Inflammatory macrophage (primary cell): ENCODE measurements around the gene ZNF491.
"Not testable (repeated sequence)": the region's sequence is repeated elsewhere in the genome, so short reads cannot be mapped to it uniquely, and the experiment has no call there.

Source experiments
- DNase-seq, 2 donors: peaks; one replicate each; pipeline ENCODE4 v3.0.0-alpha.2; 2020 to 2022

The ZNF491 gene

GRCh38 chr19:11807099-11807380 lies 8.7 kb downstream of the ZNF491 start:
- no peak for DNase-seq

GRCh38 chr19:11813703-11814028 lies 15.3 kb downstream of the ZNF491 start:
- DNase-seq: no peak

- DNase-seq: peak; percentile 93 to 95
These were observed 15.8 kb downstream of the ZNF491 start, which contains the start of gene ZNF440 for GRCh38 chr19:11814029-11814699. Gene ZNF440 (plus strand): TSS chr19:11814273. CDS start chr19:11814448, 175 bp downstream.

- DNase-seq: peak; percentile 24 to 25
These were observed 16.3 kb downstream of the ZNF491 start for GRCh38 chr19:11814700-11815035.

GRCh38 chr19:11821474-11822109 lies 23.3 kb downstream of the ZNF491 start:
- DNase-seq: peak in 1 of 2 donors; percentile 41

- DNase-seq: not testable (repeated sequence)
These were observed 30.9 kb downstream of the ZNF491 start for GRCh38 chr19:11828957-11829876.

- DNase-seq: no peak
These were observed 34.1 kb downstream of the ZNF491 start for GRCh38 chr19:11832253-11832912.

GRCh38 chr19:11833541-11833940 lies 35.2 kb downstream of the ZNF491 start:
- DNase-seq: no peak

- not testable (repeated sequence) for DNase-seq
These were observed 37.3 kb downstream of the ZNF491 start for GRCh38 chr19:11835626-11836066.

- DNase-seq: no peak
These were observed 45.4 kb downstream of the ZNF491 start for GRCh38 chr19:11843722-11844121.

- DNase-seq: not testable (repeated sequence)
These were observed 49.3 kb downstream of the ZNF491 start for GRCh38 chr19:11847615-11848014.

- no peak for DNase-seq
These were observed 49.9 kb downstream of the ZNF491 start for GRCh38 chr19:11848200-11848593.

- peak; percentile 75 to 81 for DNase-seq
These were observed 50.5 kb downstream of the ZNF491 start, which contains the start of gene ZNF439 for GRCh38 chr19:11848594-11849469. Gene ZNF439 (plus strand): TSS chr19:11848726. CDS start chr19:11848868, 142 bp downstream.

GRCh38 chr19:11850289-11850688 lies 52.0 kb downstream of the ZNF491 start:
- DNase-seq: not testable (repeated sequence)

- no peak for DNase-seq
These were observed 55.0 kb downstream of the ZNF491 start for GRCh38 chr19:11853358-11853757.

- no peak for DNase-seq
These were observed 58.4 kb downstream of the ZNF491 start for GRCh38 chr19:11856596-11857250.
